ENCODE data around the gene TTC9C. TPM values are rescaled to one million over a fixed set of nuclear protein-coding genes. Genes with fewer than 3 reads are reported as not detected.

The TTC9C gene
- polyA plus RNA-seq, 2 of the 4 experiments (the other 2 are of a cell fraction): 33.5 to 42.6 TPM

DNA sequence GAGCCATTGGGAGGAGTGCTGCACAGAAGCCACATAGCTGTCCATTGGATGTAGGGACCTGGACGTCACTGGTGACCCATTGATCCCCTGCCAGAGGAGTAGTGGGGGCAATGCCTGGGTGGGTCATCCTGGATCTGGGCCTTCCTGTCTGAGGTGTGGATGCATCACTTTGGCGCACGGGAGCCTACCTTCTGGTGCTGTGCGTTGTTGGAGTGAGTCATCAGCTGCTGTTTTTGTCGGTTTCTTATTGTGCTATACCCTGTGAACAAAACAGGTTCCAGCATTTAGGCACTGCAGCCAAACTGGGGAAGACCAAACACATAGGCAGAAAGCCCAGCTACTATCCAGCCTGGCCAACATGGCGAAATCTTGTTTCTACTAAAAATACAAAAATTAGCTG lies 46.1 kb downstream of the TTC9C start:
- no peak for TF ChIP-seq FOSL2 (IDR thresholded peaks at IDR 0.05)
- peak; percentile 10; the same call in 1 of the 2 replicates for TF ChIP-seq FOSL2 (CRISPR knock-in tag; IDR thresholded peaks at IDR 0.05)
- no peak for TF ChIP-seq BCL3 (IDR thresholded peaks at IDR 0.05)
- no peak overlapping the region for H3K27ac ChIP-seq
- ChIA-PET CTCF (interaction anchor here (1.2 to 13.8 kb wide), 2 partner anchors 13 to 31 kb away, joined by 3 to 211 read pairs; partner anchors contain the start of genes NXF1 and TMEM179B), POLR2A (interaction anchor here (0.7 to 1.0 kb wide), 2 partner anchors 58 to 70 kb away, joined by 4 to 5 read pairs; no protein-coding TSS in a partner anchor)
- ATAC-seq (no peak), FAIRE-seq (no peak), DNase-seq (ENCODE audit: low read depth in 1 of 2, low spot score in 1 of 2) (no peak)
- no peak overlapping the region for H3K4me3 ChIP-seq
- H3K9me3 ChIP-seq: no peaks in the 10 kb centered on the region
- peaks cover 15% of the 10 kb centered on the region for H3K4me1 ChIP-seq
- 89% methylated on average over 6 of the region's 6 CpGs for WGBS (ENCODE audit: missing lambda C conversion rate)
- H3K4me2 ChIP-seq: no peak overlapping the region

GRCh38 chr11:62775646-62776045 lies 47.4 kb downstream of the TTC9C start:
- Histone ChIP-seq H3K4me2 (no peak overlapping the region), H3K9me3 (no peaks in the 10 kb centered on the region), H3K4me3 (no peak overlapping the region), H3K27ac (no peak overlapping the region), H3K4me1 (peaks cover 8% of the 10 kb centered on the region; the same call in 2 of the 3 replicates)
- 93% methylated on average over 17 of the region's 17 CpGs for WGBS (ENCODE audit: missing lambda C conversion rate)
- DNase-seq (ENCODE audit: low read depth in 1 of 2, low spot score in 1 of 2) (no peak), FAIRE-seq (no peak), ATAC-seq (no peak)
- ChIA-PET POLR2A (interaction anchor here (1.1 kb wide), 1 partner anchor 11 kb away, joined by 3 read pairs; no protein-coding TSS in a partner anchor), CTCF (interaction anchor here (0.6 to 13.8 kb wide), 3 partner anchors 11 to 58 kb away, joined by 3 to 211 read pairs (median 4); partner anchors contain the start of gene TMEM179B)
- TF ChIP-seq ZC3H11A (IDR thresholded peaks at IDR 0.05) (no peak), GATA3 (IDR thresholded peaks at IDR 0.05; ENCODE audit: borderline replicate concordance) (no peak), HOXB5 (CRISPR knock-in tag; IDR thresholded peaks at IDR 0.05) (no peak), RNF2 (IDR thresholded peaks at IDR 0.05; ENCODE audit: borderline replicate concordance, low read depth) (no peak)
- TF ChIP-seq, protein P1, sequence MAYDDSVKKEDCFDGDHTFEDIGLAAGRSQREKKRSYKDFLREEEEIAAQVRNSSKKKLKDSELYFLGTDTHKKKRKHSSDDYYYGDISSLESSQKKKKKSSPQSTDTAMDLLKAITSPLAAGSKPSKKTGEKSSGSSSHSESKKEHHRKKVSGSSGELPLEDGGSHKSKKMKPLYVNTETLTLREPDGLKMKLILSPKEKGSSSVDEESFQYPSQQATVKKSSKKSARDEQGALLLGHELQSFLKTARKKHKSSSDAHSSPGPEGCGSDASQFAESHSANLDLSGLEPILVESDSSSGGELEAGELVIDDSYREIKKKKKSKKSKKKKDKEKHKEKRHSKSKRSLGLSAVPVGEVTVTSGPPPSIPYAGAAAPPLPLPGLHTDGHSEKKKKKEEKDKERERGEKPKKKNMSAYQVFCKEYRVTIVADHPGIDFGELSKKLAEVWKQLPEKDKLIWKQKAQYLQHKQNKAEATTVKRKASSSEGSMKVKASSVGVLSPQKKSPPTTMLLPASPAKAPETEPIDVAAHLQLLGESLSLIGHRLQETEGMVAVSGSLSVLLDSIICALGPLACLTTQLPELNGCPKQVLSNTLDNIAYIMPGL (CRISPR knock-in tag; IDR thresholded peaks at IDR 0.05; ENCODE audit: borderline replicate concordance): no peak

DNA sequence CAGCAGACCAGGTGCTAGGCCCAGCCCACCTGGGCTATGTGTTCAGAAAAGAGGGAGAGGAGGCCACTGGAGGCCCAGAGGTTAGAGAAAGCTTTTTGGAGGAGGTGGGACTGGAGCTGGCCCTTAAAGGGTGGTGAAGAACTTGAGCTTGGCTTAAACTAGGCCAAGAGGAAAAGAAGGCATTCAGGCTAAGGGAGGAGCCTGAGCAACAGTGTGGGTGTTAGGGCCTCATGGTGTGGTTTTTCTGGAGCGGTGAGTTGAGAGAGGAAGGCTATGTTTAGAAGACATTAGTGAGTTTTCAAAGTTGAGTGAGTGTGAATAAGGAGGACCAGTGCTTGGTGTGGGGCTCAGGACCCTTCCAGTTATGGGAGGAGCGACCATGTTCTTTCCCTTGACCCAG lies 49.1 kb downstream of the TTC9C start:
- no peaks in the 10 kb centered on the region for H3K9me3 ChIP-seq
- no peak overlapping the region for H3K4me3 ChIP-seq
- no peak overlapping the region for H3K4me2 ChIP-seq
- FAIRE-seq (no peak), ATAC-seq (no peak), DNase-seq (ENCODE audit: low read depth in 1 of 2, low spot score in 1 of 2) (no peak)
- peaks cover under 1% of the 10 kb centered on the region; the same call in 2 of the 3 replicates for H3K4me1 ChIP-seq
- POLR2A ChIA-PET: no interaction called here
- TF ChIP-seq MAFK (IDR thresholded peaks at IDR 0.05; ENCODE audit: partially characterized antibody) (no peak), EHMT2 (IDR thresholded peaks at IDR 0.05; ENCODE audit: low read depth) (no peak)
- TF ChIP-seq, protein P2, sequence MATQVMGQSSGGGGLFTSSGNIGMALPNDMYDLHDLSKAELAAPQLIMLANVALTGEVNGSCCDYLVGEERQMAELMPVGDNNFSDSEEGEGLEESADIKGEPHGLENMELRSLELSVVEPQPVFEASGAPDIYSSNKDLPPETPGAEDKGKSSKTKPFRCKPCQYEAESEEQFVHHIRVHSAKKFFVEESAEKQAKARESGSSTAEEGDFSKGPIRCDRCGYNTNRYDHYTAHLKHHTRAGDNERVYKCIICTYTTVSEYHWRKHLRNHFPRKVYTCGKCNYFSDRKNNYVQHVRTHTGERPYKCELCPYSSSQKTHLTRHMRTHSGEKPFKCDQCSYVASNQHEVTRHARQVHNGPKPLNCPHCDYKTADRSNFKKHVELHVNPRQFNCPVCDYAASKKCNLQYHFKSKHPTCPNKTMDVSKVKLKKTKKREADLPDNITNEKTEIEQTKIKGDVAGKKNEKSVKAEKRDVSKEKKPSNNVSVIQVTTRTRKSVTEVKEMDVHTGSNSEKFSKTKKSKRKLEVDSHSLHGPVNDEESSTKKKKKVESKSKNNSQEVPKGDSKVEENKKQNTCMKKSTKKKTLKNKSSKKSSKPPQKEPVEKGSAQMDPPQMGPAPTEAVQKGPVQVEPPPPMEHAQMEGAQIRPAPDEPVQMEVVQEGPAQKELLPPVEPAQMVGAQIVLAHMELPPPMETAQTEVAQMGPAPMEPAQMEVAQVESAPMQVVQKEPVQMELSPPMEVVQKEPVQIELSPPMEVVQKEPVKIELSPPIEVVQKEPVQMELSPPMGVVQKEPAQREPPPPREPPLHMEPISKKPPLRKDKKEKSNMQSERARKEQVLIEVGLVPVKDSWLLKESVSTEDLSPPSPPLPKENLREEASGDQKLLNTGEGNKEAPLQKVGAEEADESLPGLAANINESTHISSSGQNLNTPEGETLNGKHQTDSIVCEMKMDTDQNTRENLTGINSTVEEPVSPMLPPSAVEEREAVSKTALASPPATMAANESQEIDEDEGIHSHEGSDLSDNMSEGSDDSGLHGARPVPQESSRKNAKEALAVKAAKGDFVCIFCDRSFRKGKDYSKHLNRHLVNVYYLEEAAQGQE (IDR thresholded peaks at IDR 0.05): no peak
- CTCF ChIA-PET: interaction anchor here (1.1 to 13.8 kb wide), 3 partner anchors 8 to 16 kb away, joined by 3 to 211 read pairs (median 7); partner anchors contain the start of genes POLR2G and TMEM179B
- H3K27ac ChIP-seq: no peak overlapping the region
- 89% methylated on average over 2 of the region's 2 CpGs for WGBS (ENCODE audit: missing lambda C conversion rate)

Data from A549 (cell line).